Transverse colon (tissue), 4 donors: ENCODE measurements around the gene SCG3. TPM values are rescaled to one million over a fixed set of nuclear protein-coding genes. Genes with fewer than 3 reads are reported as not detected.

Source experiments
- DNase-seq: peaks from one replicate; pipeline ENCODE4 v3.0.0-alpha.2; 2019
- H3K27ac ChIP-seq, 4 donors: fragments of 200-600 bp; sonication (generic); 2 replicates each; pipeline ENCODE4 v1.5.1; 2016 to 2018; ENCODE audit warnings: inconsistent platforms in 4 of 4
- H3K27me3 ChIP-seq: fragments of 200-600 bp; sonication (generic); 2 replicates; pipeline ENCODE4 v1.5.1; 2017; ENCODE audit warnings: inconsistent platforms
- H3K36me3 ChIP-seq, 4 donors: fragments of 200-600 bp; sonication (generic); 2 replicates each; pipeline ENCODE4 v1.5.1; 2017 to 2019; ENCODE audit warnings: inconsistent platforms in 4 of 4
- H3K4me1 ChIP-seq, 4 donors: fragments of 200-600 bp; sonication (generic); 2 replicates each; pipeline ENCODE4 v1.5.1; 2017 to 2020; ENCODE audit warnings: inconsistent platforms in 4 of 4
- H3K4me3 ChIP-seq, 4 donors: fragments of 200-600 bp; sonication (generic); 1 replicate in 1 of 4; 2 replicates in 3 of 4; pipeline versions ENCODE4 v1.5.1 to v1.6.1; 2017 to 2019; ENCODE audit warnings: inconsistent platforms in 4 of 4
- H3K9me3 ChIP-seq, 2 donors: fragments of 200-600 bp; sonication (generic); 2 replicates each; pipeline ENCODE4 v1.5.1; 2017 to 2019; ENCODE audit warnings: inconsistent platforms in 2 of 2
- CTCF ChIP-seq, 5 experiments: fragments of 200-600 bp in 3 of 5; fragments of 450-650 bp in 2 of 5; sonication (generic) in 3 of 5; IDR thresholded peaks; 1 replicate in 2 of 5; 2 replicates in 3 of 5; pipeline ENCODE4 v1.5.1; 2016 to 2017; ENCODE audit warnings: antibody characterized with exemption in 5 of 5, inconsistent platforms in 3 of 5, mild to moderate bottlenecking in 2 of 5, moderate library complexity in 1 of 5
- EP300 ChIP-seq: sonication (generic); formaldehyde crosslinking; IDR thresholded peaks from one replicate; pipeline ENCODE4 v1.6.1; 2017; ENCODE audit warnings: antibody characterized with exemption, low read depth
- POLR2A ChIP-seq: fragments of 450-650 bp; IDR thresholded peaks from one replicate; pipeline ENCODE4 v1.6.1; 2016; ENCODE audit warnings: antibody characterized with exemption, mild to moderate bottlenecking, moderate library complexity
- POLR2AphosphoS5 ChIP-seq, 3 donors: sonication (generic); formaldehyde crosslinking; IDR thresholded peaks; one replicate each; pipeline ENCODE4 v1.6.1; 2016; ENCODE audit warnings: antibody characterized with exemption in 3 of 3
- WGBS, 2 donors: methylation state at CpG; one replicate each; pipeline ENCODE4 v1.1.5; 2018; ENCODE audit warnings: low coverage in 1 of 2; 5-methylcytosine and 5-hydroxymethylcytosine counted together
- in situ Hi-C, 4 donors: fragments of 200-750 bp; cut with MboI; loops; one replicate each; pipeline versions ENCODE4 v1.15.0 to v1.15.1; 2017; ENCODE audit warnings: low sequenced_read_pairs in 3 of 4, low pct_ligation_motif_present in 1 of 4, low pct_unique_long_range_greater_than_20kb in 1 of 4
- intact Hi-C: fragments of 100-400 bp; cut with DNase I; formaldehyde crosslinking; loops from one replicate; pipeline ENCODE4 v1.15.1; 2023; ENCODE audit warnings: low total_unique reads
- total RNA-seq, 4 donors: library from RNA; depleted of rRNA; stranded (reverse); fragments of >200 nt; gene quantifications; one replicate each; pipeline ENCODE4 v1.1.0, GENCODE V29; 2016

The SCG3 gene
- total RNA-seq, 4 donors from 2014 or later = 0.55 to 3.6 (median 0.95) TPM; not detected in 1

- no peaks in the 10 kb centered on the region for H3K9me3 ChIP-seq
- 52 to 59% methylated on average over 4 to 5 of the region's 5 CpGs for WGBS, 2 donors
- H3K4me1 ChIP-seq = peaks cover 14 to 55% (median 35%) of the 10 kb centered on the region in 4 donors
- peak overlapping the region in 1 of 4 donors; percentile 58 for H3K4me3 ChIP-seq
- intact Hi-C loops (no loop called here), in situ Hi-C loops (no loop called here)
- H3K36me3 ChIP-seq = no peaks in the 10 kb centered on the region
- H3K27me3 ChIP-seq = no peaks in the 10 kb centered on the region
- H3K27ac ChIP-seq = peak overlapping the region; percentile 87 to 96 (median 91)
- no peak for DNase-seq
- TF ChIP-seq POLR2A = no peak
- no peak for TF ChIP-seq POLR2AphosphoS5 (IDR thresholded peaks at IDR 0.05)
- no peak for TF ChIP-seq EP300
- TF ChIP-seq CTCF (IDR thresholded peaks at IDR 0.05) = no peak
Observed at GRCh38 chr15:51735228-51736010, 54.1 kb downstream of the SCG3 start.

DNA sequence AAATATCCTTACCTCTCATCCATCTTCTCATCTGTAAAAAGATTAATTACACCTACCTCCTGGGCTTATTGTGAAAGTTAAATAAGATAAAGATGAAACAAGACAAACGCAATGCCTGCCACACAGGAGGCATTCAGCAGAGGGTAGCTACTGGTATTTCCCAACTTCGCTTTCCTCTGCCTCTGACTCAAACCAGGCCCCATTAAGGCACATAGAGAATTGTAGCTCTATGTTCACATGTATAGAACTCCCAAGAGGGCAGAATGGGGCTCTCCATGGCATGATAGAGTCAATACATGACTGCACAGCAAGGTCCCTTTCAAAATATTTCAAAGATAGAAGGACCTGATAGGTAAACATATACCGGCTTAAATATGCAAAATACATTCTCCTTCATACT, 54.8 kb downstream of the SCG3 start:
- intact Hi-C loops (no loop called here), in situ Hi-C loops (no loop called here)
- H3K27ac ChIP-seq = peak overlapping the region; percentile 87 to 96 (median 91)
- peaks cover 10 to 51% (median 31%) of the 10 kb centered on the region in 4 donors for H3K4me1 ChIP-seq
- no peaks in the 10 kb centered on the region for H3K36me3 ChIP-seq
- H3K9me3 ChIP-seq = no peaks in the 10 kb centered on the region
- peak overlapping the region in 2 of 4 donors; percentile 58 to 90 for H3K4me3 ChIP-seq
- 51 to 55% methylated on average over 3 of the region's 3 CpGs for WGBS, 2 donors
- H3K27me3 ChIP-seq = no peaks in the 10 kb centered on the region
- DNase-seq = no peak
- TF ChIP-seq POLR2AphosphoS5 (IDR thresholded peaks at IDR 0.05) (no peak), CTCF (IDR thresholded peaks at IDR 0.05) (no peak), POLR2A (no peak), EP300 (no peak)

- no peaks in the 10 kb centered on the region for H3K27me3 ChIP-seq
- intact Hi-C loops = no loop called here
- DNase-seq = peak; percentile 67
- H3K27ac ChIP-seq = peak overlapping the region; percentile 87 to 96 (median 91)
- H3K36me3 ChIP-seq = no peaks in the 10 kb centered on the region
- in situ Hi-C loops = no loop called here
- no peaks in the 10 kb centered on the region for H3K9me3 ChIP-seq
- TF ChIP-seq POLR2A (no peak), EP300 (no peak), CTCF (IDR thresholded peaks at IDR 0.05) (no peak), POLR2AphosphoS5 (IDR thresholded peaks at IDR 0.05) (no peak)
- H3K4me1 ChIP-seq = peaks cover 6 to 42% (median 23%) of the 10 kb centered on the region in 4 donors
- 0 to 2% methylated on average over 2 to 49 of the region's 69 CpGs for WGBS, 2 donors
- H3K4me3 ChIP-seq = peak overlapping the region; percentile 58 to 90 (median 64)
Observed at GRCh38 chr15:51736751-51737521, 55.6 kb downstream of the SCG3 start.
